Suprapubic skin (tissue), 4 donors: ENCODE data around the gene ARL13B.

Experiments used
- CTCF ChIP-seq, 2 donors: fragments of 200-600 bp in 1 of 2; fragments of 450-650 bp in 1 of 2; sonication (generic) in 1 of 2; IDR thresholded peaks; one replicate each; pipeline ENCODE4 v1.5.1; 2016 to 2019; ENCODE audit warnings: antibody characterized with exemption in 2 of 2, mild to moderate bottlenecking in 1 of 2, moderate library complexity in 1 of 2
- EP300 ChIP-seq: sonication (generic); formaldehyde crosslinking; IDR thresholded peaks from one replicate; pipeline ENCODE4 v1.6.1; 2017; ENCODE audit warnings: antibody characterized with exemption
- POLR2A ChIP-seq, 2 donors: fragments of 450-650 bp; IDR thresholded peaks; one replicate each; pipeline ENCODE4 v1.6.1; 2017; ENCODE audit warnings: antibody characterized with exemption in 2 of 2, mild to moderate bottlenecking in 2 of 2, moderate library complexity in 2 of 2
- POLR2AphosphoS5 ChIP-seq, 3 donors: sonication (generic); formaldehyde crosslinking; IDR thresholded peaks; one replicate each; pipeline ENCODE4 v1.6.1; 2017; ENCODE audit warnings: antibody characterized with exemption in 3 of 3

- TF ChIP-seq CTCF (IDR thresholded peaks at IDR 0.05) (no peak), POLR2A (IDR thresholded peaks at IDR 0.05) (no peak), EP300 (no peak), POLR2AphosphoS5 (IDR thresholded peaks at IDR 0.05) (no peak)
Observed at GRCh38 chr3:93969443-93969842, 10.5 kb upstream of the ARL13B start.
